OCI-LY1 (cell line): ENCODE data around the gene PHF14.

Experiments used
- H2AFZ ChIP-seq: fragments of 200-600 bp; sonication (generic), shearing (Covaris generic); 2 replicates; pipeline ENCODE4 v1.6.0; 2014; ENCODE audit warnings: antibody characterized with exemption, mild to moderate bottlenecking, low read length
- H3F3A ChIP-seq: fragments of 200-600 bp; sonication (generic), shearing (Covaris generic); 2 replicates; pipeline ENCODE4 v1.6.0; 2014; ENCODE audit warnings: mild to moderate bottlenecking, antibody characterized with exemption, low read length, moderate library complexity; ENCODE audit not compliant: insufficient read depth
- H3K27ac ChIP-seq: fragments of 200-600 bp; sonication (generic); 2 replicates; pipeline ENCODE4 v1.5.1; 2014; ENCODE audit warnings: low read length, mixed run types, mild to moderate bottlenecking, low read depth; ENCODE audit not compliant: poor library complexity, severe bottlenecking
- H3K27me3 ChIP-seq: fragments of 200-600 bp; sonication (generic); 2 replicates; pipeline ENCODE4 v1.6.0; 2014; ENCODE audit warnings: antibody characterized with exemption, mild to moderate bottlenecking, low read length, moderate library complexity; ENCODE audit not compliant: insufficient read depth
- H3K36me3 ChIP-seq: fragments of 200-600 bp; sonication (generic); 2 replicates; pipeline ENCODE4 v1.6.1; 2014; ENCODE audit warnings: mild to moderate bottlenecking, antibody characterized with exemption, low read length, moderate library complexity, mixed read lengths; ENCODE audit not compliant: insufficient read depth
- H3K4me1 ChIP-seq: fragments of 200-600 bp; sonication (generic); 2 replicates; pipeline ENCODE4 v1.5.1; 2014; ENCODE audit warnings: mild to moderate bottlenecking, low read length, moderate library complexity; ENCODE audit not compliant: insufficient read depth, severe bottlenecking
- H3K4me2 ChIP-seq: fragments of 200-600 bp; sonication (generic), shearing (Covaris generic); 2 replicates; pipeline ENCODE4 v1.6.1; 2014; ENCODE audit warnings: low read length
- H3K4me3 ChIP-seq: fragments of 200-600 bp; sonication (generic); 2 replicates; pipeline ENCODE4 v1.5.1; 2014; ENCODE audit warnings: low read length, low read depth, mild to moderate bottlenecking, mixed read lengths; ENCODE audit not compliant: poor library complexity, severe bottlenecking
- H3K79me2 ChIP-seq: fragments of 200-600 bp; shearing (Covaris generic); 2 replicates; pipeline ENCODE4 v1.6.1; 2016; ENCODE audit warnings: mixed run types, low read length, mixed read lengths; ENCODE audit not compliant: insufficient read depth
- H3K9ac ChIP-seq: fragments of 200-600 bp; sonication (generic), shearing (Covaris generic); 2 replicates; pipeline ENCODE4 v1.6.1; 2014; ENCODE audit warnings: mild to moderate bottlenecking, low read length, mixed read lengths
- H3K9me2 ChIP-seq: fragments of 200-600 bp; sonication (generic), shearing (Covaris generic); 2 replicates; pipeline ENCODE4 v1.6.1; 2014; ENCODE audit warnings: low read depth, mild to moderate bottlenecking, low read length, mixed read lengths
- H3K9me3 ChIP-seq: fragments of 200-600 bp; shearing (Covaris generic); 2 replicates; pipeline ENCODE4 v1.6.1; 2014; ENCODE audit warnings: low read length, mixed read lengths
- H4K20me1 ChIP-seq: fragments of 200-600 bp; sonication (generic), shearing (Covaris generic); 2 replicates; pipeline ENCODE4 v1.6.0; 2016; ENCODE audit warnings: mild to moderate bottlenecking, low read length; ENCODE audit not compliant: insufficient read depth
- CTCF ChIP-seq: fragments of 200-600 bp; sonication (generic), shearing (Covaris generic); IDR thresholded peaks from 2 replicates; pipeline ENCODE4 v1.5.1; 2017; ENCODE audit warnings: mild to moderate bottlenecking, antibody characterized with exemption, low read length, moderate library complexity, mixed read lengths
- EZH2 ChIP-seq: fragments of 200-600 bp; sonication (generic), shearing (Covaris generic); IDR thresholded peaks from 2 replicates; pipeline ENCODE4 v1.8.0; 2017; ENCODE audit warnings: borderline replicate concordance, mixed run types, mild to moderate bottlenecking, antibody characterized with exemption, low read length, moderate library complexity, mixed read lengths

PHF14 gene

DNA sequence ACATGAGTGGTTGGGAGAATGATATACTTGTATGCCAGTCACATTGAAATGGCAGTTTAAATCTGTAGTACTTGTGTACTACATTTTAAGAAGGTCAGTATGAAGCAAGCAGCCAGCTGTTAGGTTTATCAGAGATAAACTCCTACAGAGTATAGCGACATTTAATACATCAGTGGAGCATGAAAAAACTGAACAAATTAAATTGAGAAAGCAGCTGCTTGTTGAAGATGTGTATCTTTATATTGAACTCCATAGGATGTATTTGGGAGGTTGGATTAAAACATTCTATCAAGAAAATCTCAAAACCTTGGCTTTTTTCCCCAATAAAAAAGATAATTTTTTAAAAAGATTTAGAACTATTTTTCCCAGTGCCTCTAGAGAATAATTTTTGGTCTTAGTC is 47.8 kb downstream of the PHF14 start:
- peaks cover 80% of the 10 kb centered on the region for H3K36me3 ChIP-seq
- H3K9me3 ChIP-seq, result 0 out of 2 replicates have a peak, but pooled peaks cover 3% of the 10 kb centered on the region
- H3F3A ChIP-seq, result no peaks in the 10 kb centered on the region
- H3K27ac ChIP-seq, result no peak overlapping the region
- no peak overlapping the region for H3K4me2 ChIP-seq
- no peak overlapping the region for H3K4me3 ChIP-seq
- no peaks in the 10 kb centered on the region; the same call in none of the 2 replicates for H3K79me2 ChIP-seq
- no peak overlapping the region for H3K9ac ChIP-seq
- TF ChIP-seq CTCF (no peak), EZH2 (no peak)
- H4K20me1 ChIP-seq, result no peaks in the 10 kb centered on the region
- H2AFZ ChIP-seq, result no peak overlapping the region
- H3K4me1 ChIP-seq, result no peaks in the 10 kb centered on the region
- no peaks in the 10 kb centered on the region for H3K9me2 ChIP-seq
- no peaks in the 10 kb centered on the region for H3K27me3 ChIP-seq

DNA sequence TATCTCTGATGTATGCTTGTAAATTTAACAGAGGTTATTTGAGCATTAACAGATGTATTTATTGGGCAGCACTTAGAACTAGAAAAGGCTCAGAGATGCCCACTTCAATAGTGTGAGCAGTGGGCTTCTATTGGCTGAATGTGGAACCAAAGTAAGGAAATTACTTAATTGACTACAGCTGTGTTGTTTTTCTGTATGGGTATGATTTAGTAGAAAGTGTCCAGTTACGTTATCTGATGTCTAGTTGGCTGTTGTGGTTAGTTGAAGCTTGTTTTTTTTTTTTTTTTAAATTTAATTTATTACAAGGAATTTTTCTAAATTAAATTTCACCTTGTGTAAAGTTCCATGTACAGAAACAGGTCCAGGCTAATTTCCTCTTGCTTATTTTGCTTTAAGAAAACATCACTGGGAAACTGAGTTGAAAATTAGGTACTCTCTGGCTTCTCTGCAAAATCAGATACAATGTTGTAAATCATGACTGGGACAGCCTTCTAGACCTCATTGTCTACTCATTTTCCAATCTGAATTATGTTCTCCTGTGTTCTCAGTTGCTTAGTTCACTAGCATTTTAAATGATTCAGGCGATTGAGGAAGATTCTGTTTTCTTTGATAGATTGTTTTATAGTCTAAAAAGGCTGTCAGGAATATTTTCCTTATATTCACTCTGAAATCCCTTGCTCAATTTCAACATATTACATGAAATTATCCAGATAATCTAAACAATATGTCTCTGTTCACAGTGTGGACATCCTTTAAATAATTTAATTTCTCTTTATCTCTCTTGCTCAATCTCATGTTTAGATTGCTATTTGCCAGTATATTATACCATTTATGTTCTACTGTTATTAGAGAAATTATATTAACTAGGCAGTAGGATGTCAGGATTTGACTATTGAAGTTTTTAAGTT is 53.0 kb downstream of the PHF14 start:
- Histone ChIP-seq H3K36me3 (peaks cover 72% of the 10 kb centered on the region), H3K27ac (no peak overlapping the region), H3K4me1 (no peaks in the 10 kb centered on the region), H3K27me3 (no peaks in the 10 kb centered on the region), H3K4me3 (no peak overlapping the region), H3K9ac (no peak overlapping the region), H4K20me1 (no peaks in the 10 kb centered on the region), H3K9me3 (0 out of 2 replicates have a peak, but pooled peaks cover 3% of the 10 kb centered on the region), H3F3A (no peaks in the 10 kb centered on the region), H3K79me2 (no peaks in the 10 kb centered on the region), H3K4me2 (no peak overlapping the region), H2AFZ (no peak overlapping the region), H3K9me2 (no peaks in the 10 kb centered on the region)
- TF ChIP-seq CTCF, result no peak
- TF ChIP-seq EZH2, result no peak

GRCh38 chr7:11035661-11036060 is 62.0 kb downstream of the PHF14 start:
- Histone ChIP-seq H3K36me3 (peaks cover 54% of the 10 kb centered on the region), H3K27ac (no peak overlapping the region), H3F3A (no peaks in the 10 kb centered on the region), H3K4me1 (no peaks in the 10 kb centered on the region), H4K20me1 (no peaks in the 10 kb centered on the region), H3K4me3 (no peak overlapping the region), H2AFZ (no peak overlapping the region), H3K79me2 (no peaks in the 10 kb centered on the region), H3K9ac (no peak overlapping the region), H3K9me2 (no peaks in the 10 kb centered on the region), H3K27me3 (no peaks in the 10 kb centered on the region), H3K4me2 (no peak overlapping the region), H3K9me3 (no peaks in the 10 kb centered on the region)
- TF ChIP-seq EZH2 (no peak), CTCF (no peak)
